ENCODE measurements around the gene DYNC1I1.
A peak's percentile ranks its signal among the peaks of the same experiment; 100 is the strongest.

Gene DYNC1I1

DNA sequence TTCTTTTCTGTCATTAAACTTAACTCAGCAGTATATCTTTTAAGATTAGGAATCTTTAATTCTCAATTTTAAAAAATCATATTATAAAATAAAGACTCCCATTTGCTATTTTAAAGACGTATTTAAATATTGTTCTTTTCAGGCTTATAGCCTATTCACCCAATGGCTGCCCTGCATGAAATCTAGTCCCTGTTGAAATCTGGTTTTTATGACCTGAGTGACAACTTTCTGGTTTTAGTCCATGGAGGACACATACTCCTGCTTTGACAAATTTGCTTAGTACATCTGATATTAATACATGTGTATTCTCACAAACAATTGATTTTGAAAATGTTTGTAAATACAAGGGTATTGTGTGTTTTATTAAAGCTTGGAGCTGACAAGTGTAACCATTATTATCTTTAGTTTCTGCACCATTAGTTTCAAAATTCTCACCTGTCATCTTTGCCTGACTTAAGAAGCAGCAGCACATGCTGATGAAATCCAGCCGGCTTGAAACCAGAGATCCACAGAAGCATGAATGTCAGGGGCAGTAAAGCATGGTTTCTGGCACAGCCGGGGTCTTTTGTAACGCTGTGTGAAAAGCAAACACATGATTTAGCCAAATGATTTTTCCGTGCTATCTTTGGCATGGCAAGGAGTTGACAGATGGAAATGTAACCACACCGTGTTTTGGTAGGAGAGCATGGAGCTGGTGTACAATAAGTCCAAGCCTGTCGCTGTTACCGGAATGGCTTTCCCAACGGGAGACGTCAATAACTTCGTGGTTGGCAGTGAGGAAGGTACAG, 262.8 kb downstream of the DYNC1I1 start:
- no peak for DNase-seq

DNA sequence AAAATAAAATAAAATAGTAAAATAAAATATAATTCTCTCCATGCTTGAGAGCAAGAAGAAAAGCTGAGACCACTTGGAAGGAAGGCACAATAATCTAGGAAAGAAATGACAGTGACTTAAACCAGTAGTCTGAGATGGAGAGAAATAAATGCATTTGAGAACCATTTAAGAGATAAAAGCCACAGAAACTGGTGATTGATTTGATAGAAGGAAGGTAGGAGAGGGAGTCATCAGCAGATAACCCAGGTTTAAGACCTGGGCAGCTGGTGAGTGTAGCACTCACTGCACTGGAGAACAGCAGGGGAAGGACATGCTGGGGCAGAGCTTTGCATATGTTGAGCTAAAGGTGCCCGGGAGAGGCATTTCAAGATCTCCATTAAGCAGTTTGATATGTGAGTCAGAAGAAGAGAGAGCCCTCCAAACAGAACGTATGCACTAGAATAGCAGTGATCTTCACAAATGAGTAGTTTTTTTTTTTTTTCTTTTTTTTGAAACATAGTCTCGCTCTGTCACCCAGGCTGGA, 268.0 kb downstream of the DYNC1I1 start:
- DNase-seq: no peak

DNA sequence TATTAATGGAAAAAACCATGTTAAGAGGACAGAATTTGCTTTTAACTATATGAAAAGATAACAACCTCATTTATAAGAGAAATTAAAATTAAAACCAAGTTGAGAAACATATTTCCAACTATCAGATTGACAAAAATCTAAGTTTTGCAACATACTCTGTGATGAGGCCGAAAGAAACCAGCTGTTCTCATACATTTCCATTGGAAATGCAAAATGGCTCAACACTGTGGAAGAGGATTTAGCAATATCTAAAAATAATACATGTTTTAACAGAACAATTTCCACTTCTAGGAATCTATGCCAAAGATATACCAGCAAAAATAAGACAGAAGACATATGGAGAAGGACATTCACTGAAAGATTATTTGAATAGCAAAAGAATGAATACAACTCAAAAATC, 268.8 kb downstream of the DYNC1I1 start:
- DNase-seq: no peak

DNA sequence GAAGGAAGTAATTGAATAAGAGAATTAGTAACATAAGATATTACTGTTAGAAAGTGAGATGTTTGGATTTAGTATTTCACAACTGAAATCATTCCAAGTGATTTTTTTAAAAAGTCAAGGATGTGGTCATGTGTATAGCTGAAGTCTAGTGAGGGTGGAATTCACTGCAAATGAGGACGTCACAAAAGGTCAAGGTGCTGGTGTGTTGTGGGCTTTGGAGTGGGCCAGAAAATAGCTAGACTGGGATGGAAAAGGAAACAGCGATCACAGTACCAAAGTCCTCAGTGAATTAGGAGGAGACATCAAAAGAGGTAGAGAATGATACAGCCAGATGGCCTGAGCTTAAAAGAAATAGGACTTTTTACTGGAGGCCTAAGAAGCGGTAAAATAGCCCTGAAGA, 272.8 kb downstream of the DYNC1I1 start:
- DNase-seq: no peak

DNA sequence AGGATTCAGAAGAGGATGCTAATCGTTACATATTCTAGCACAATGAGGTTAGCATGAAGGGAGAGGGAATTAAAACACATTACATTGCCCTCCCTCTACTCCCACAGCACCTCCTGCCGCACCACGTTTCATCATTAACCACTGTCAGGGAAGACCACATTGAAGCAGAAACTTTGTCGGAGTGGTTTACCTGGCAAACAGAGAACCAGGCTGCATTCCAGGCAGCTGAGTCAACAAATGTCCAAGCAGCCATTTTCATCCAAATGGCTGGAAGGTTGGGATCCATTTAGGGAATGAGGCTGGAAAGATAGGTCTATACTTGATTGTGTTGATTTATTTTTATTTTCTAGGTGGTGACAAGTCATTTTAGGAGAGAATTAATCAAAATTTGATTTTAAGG, 273.6 kb downstream of the DYNC1I1 start:
- no peak for DNase-seq

DNA sequence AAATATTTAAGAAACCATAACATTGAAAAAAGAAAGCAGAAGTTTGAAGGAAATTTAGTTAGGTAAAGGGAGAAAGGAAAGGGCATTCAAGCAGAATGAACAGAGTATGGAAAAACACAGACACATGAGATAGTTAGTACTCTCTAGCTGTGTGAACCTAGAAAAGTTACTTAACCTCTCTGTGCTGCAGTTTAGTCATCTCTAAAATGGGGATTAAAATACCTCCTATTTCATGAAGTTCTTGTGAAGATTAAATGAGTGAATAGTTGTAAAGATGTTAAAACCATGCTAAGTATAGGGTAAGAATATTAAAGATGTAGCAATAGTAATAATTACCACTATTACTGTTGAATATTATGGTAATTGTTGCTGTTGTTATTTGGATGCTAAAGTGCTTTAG, 279.9 kb downstream of the DYNC1I1 start:
- DNase-seq: no peak

DNA sequence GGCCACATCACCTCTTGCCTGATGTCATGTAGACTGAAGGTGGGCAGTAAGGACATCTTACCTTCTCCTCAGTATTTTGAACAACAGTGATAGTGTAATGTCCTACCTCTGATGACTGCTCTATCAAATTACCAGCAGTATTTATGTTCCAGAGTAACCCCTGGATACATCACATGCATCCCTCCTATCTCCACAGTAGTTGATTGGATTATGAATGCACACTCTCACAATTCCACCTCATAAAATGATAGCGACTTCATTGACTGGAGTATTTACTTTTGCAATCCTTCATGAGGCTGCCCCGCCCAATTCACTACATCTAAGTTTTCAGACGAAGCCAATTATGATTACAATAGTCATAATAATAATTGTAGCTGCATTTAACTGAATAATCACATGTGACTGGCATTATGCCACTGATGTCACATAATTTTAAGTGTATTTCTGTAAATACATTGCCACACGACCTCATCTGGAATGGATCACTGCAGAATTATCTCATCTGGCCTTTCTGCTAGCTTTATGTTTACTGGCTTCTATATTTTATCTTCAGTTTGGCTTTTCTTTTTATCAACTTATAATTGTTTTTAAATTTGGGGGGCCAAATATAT, 280.6 kb downstream of the DYNC1I1 start:
- DNase-seq: no peak

DNA sequence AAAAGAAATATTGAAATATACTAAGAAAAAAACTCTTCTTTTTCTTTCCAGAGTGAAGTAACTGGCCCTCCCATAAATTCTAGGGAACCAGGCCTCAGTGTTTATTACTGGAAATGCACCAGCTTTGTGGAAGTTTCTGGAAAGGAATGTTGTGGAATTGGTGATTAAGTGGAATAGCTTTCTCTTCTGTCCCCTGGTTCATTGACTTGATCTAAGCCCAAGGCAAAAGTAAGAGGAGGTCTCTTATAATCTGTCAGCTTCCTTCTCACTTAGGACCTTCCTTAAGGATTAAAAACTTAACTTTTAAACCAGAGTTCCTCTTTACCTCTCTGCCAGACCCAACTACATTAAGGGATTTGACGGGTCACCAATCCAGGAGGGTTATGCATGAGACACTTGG, 283.4 kb downstream of the DYNC1I1 start:
- no peak for DNase-seq

DNA sequence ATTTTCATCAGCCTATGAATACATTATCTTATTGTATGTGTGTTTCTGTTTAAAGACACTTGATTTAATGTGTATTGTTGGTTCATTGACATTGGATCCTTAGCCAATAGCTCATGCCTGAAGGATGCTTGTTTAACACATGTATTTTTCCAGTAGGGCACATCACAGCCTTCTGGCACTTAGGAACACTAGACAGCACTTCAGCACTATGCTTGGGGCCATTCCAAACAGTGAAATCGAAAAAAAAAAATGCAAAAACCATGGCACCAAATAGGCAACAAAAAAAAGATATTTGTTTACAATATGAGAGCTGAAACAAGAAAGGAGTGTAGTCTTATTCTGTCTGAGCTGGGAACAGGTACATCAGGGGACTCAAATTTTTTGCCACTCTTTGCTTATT, 286.7 kb downstream of the DYNC1I1 start:
- DNase-seq: no peak

DNA sequence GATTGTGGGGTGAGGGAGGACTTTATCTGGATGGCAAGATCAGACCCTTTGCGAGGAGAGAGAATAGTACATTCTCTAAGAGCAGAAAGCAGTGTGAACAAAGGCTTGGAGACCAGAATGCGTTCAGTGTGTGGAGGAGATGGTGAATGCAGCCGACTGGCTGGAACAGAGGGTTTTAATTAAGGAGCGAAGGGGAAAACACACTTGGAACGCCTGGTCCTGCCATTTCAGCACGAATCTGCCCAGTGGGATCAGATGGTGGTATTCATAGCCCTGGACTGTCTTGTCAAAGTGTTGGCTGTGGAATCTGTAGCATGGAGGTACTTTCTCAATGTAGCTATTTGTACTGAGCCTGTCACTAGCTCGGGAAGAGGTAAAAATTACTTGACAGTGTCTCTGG, 288.7 kb downstream of the DYNC1I1 start:
- no peak for DNase-seq

DNA sequence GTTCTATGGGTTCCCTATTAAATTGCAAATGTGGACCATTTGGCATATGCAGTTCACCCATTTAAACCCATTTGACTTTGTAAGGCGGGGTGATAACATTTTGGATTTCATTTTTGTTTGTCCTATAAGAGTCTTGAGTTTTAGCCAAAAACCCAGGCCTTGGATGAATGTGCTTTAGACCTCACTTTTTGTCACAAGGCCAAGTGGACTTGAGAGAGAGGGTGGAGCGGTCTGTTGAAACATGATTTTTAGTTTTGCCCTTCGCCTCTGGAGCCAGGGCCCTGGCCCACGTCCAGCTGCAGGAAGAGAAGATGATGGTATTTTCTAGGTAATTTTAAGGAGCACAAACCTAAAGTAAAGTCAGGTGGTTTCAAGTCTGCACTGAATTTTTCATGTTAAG, 289.5 kb downstream of the DYNC1I1 start:
- no peak for DNase-seq

DNA sequence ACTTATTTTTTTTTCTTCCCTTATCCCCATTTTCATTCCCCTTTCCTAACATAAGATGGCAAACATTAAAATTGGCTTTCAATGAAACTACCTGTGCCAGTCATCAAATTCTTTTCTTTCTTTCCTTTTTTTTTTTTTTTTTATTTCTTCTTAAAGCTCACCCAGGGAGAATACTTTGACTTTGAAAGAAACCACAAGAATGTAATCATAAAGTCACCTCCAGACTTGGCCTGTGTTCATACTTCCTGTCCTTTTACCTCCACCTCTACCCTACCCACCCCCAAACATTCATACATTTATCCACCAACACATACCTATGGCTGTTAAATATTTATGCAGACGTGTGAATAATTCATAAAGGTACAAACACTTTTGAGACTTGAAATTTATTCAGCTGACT, 295.0 kb downstream of the DYNC1I1 start:
- DNase-seq: no peak

DNA sequence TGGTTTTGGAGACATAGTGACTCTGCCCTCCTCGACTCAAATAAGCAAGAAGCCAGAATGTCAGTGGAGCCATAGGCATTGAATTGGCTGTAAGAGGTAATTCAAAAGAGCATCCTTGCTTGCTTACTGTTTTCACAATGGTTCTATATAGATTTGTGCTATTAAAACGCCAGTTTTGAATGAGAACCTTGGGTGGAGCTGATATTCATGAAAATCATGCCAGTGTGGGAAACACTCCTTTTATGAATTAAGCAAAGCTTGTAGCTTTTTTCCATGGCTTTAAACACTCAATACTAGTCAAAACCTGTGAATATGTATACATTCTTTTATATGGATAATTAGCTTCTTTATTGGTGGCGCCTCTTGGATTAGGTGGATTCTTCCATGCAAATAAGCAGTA, 297.0 kb downstream of the DYNC1I1 start:
- DNase-seq: no peak

DNA sequence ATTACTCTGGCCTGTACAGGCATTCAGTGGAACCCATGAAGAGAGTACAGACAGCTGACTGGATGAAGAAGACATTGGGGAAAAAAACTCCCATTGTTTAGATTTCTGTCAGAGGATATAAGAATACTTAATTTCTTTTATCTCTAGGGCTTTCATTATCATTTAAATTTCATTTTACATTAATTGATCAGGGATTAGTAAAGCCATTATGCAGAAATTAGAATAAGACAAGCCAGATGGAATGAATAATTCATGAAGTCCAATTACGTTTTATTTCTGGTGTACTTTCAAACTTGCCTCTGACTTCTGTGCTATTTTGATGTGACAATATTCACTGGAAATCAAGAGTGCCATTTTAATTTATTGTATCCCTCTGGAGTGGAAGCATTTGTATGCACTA, 302.5 kb downstream of the DYNC1I1 start:
- DNase-seq: no peak

DNA sequence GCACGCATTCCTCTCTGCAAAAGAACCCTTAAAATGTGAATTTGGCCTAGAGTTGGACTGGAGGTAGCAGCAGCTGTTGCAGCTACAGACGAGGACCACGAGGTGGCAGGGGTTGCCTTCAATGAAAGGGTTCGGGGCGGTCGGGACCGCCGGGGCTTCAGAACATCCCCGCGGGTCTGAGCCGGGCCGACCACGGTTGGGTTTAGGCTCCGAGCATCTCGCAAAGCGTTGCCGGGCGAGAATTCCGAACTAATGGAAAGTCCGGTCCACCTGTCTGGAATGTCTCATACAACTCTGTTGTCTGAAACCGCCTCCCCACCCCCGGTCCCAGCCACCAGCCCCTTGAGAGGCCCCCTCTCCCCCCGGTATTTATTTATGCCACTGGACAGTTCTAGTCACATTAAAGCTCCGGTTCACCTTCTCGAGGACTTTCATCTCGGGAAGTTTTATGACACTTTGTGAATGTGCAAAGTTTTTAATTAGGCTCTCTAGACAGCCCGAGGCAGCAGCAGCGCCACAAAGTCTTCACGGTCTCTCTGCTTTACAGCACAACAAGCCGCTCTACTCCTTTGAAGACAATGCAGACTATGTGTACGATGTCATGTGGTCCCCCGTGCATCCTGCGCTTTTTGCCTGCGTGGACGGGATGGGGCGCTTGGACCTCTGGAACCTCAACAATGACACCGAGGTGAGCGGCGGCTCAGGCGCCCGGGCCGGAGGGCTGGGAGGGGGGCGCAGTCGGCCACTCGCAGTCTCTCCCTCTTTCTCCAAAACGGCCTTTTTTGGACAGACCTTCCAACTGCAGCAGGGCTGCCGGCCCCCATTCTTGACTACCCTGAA, 303.4 kb downstream of the DYNC1I1 start:
- DNase-seq: peak; percentile 57

DNA sequence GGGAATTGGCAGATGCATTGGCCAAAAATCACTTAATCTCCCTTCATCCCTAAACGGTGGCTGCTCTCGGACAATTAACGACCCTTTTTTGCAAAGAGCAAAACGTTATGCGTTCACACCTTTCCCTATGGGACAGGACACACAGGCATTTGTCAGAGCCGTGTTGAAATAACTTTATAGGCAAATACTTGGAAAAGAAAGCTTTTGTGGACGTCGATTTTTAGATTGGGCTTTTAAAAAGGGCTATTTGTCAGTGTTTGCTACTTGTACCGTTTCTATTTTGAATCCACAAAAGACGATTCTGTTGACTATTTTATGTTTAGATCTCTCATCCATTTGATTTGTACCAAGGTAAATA, 304.0 kb downstream of the DYNC1I1 start:
- DNase-seq: no peak

DNA sequence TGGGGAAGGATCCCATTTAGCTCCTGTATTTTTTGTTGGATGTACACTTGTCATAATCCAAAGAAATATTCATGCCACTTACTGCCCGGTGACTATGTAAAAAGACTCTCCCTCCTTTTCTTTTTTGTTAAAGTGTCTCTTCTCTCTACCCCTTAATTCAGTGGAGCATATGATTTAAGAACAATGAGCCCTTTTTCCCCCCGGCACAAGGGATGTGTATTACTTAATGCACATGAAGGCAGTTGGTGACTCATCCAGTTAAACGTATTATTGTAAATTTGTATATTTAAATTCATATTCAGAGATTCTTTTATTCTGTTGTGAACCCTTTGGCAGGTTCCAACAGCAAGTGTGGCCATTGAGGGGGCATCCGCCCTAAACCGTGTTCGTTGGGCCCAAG, 307.7 kb downstream of the DYNC1I1 start:
- DNase-seq: no peak

DNA sequence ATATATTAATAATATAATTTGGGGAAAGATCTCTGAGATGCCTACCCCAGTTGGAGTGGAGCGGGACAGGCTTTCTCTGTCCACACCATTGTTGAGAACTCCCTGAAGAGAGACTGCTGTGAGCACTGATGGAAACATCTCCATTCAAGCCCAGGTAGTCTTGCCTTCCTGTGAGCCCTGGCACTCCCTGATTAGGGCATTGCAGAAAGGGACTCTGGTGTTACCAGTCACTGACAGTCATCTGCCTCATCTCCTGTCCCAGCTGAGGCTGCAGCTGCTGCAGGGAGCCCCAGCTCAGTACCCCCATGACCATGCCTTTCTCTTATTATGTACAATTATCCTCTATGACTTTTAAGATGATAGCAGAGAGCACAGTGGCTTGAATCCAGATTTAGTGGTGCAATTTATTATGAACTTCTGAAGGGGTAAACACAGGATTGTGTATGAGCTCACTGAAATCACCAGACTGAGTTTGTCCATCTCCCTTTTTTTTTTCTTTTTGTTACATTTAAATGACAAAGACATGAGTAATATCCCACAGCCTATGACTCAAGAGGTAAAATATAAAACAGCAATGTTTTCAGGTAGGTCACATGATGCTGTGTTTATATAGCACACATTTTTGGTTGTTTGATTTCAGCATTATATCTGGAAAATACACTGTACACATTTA, 312.7 kb downstream of the DYNC1I1 start:
- no peak for DNase-seq

DNA sequence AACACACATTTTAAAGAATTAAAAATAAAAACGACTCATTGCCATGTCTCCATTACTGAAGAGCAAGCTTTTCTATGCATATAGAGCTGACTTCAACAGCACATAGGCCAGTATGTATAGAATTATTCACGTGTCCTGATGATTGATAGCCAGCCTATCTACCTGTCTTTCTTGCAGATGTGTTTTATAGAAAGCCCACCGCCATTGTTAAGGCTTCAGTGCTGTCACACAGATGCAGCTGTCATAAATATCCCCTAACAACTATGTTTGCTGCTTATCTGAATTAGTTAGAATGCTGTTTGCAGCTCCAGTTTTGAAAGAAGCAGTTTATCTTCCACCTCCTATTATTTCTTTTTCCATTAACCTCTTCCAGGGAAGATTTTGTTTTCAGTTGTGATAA, 313.6 kb downstream of the DYNC1I1 start:
- DNase-seq: no peak

DNA sequence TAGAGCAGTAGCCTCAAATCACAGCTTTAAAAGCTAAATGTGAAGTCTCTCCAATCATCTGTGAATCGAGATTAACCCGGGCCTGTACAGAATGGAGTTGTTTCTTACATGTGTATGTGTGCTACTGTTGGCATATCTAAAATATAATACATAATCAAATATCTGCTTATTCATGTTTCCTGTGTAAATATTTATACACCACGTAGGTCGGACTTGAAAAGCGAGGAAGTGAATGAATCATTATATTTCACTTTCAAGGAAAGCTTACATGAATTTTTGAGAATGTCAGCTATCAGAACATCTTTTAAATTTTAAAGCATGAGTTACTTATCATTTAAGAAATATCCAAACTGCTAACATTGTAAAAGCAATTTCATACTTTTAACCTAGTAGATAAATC, 316.2 kb downstream of the DYNC1I1 start:
- no peak for DNase-seq

DNA sequence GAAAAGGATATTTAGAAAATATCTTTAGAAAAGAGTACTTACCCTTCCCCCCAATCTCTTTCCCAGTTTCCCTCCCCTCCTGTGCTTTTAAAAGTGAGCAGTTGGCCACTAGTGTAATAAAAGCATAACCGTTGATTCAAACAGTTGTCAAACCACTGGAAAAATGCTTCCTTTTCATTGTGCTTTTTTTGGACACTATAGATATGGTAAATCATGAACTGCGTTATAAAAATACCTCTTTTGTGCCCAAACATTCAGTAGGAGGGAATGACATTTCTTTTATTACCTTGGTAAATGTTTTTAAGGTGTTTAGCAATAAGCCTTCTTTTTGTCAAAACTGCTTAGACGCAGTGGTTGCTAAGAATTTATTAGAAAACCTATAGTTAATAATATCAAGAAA, 317.2 kb downstream of the DYNC1I1 start:
- DNase-seq: no peak

DNA sequence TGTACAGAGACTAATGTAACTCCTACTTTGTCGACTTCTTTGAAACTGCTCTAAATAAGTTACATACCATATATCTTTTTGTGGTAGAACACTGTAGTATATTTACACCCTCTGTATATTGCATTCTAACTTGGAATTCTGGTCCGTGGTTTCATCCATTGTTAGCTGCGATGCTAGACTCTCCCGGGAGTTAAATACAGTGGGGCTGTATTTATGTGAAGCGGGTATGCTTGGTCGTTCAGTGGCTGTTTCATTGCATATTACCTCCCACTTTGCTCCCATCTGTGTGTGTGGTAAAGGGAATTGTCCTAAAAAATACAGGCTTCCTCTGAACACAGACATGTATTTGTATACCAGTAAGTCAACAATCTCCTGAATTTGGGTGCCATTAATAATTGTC, 318.4 kb downstream of the DYNC1I1 start:
- no peak for DNase-seq

DNA sequence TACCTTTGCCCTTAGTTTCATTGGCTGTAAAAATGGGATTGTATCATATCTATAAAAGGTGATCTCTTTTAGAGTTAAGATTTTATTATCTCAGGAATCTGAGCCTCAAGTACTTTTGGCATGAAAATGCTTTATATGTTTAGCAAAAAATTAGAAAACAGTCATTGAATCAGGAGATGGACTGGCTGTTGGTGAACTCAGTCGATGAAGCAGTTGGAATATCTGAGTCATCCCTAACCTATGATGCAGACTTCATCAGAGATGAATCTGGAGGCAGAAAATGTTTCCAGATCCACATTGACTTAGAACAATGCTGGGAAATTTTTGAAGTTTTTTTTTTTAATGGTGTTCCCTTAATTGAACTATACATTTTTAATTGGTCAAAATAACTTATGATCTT, 321.1 kb downstream of the DYNC1I1 start:
- DNase-seq: no peak

Measured in activated naive CD4-positive, alpha-beta T cell treated with anti-CD3 and anti-CD28 coated beads, Interleukin-2, amount 50 U/mL, for 16 hours (primary cell).